Endothelial cell (in vitro differentiated cells): Measurements from ENCODE around the gene CHST6. TPM values are rescaled to one million over a fixed set of nuclear protein-coding genes. Genes with fewer than 3 reads are reported as not detected.

ENCODE experiments used
- DNase-seq: peaks from one replicate; pipeline ENCODE4 v3.0.0; 2021; ENCODE audit warnings: low spot score
- H3K27ac Mint-ChIP-seq: one replicate; pipeline ENCODE4 v1.8.0; 2021; ENCODE audit warnings: mixed read lengths, inconsistent platforms; ENCODE audit not compliant: unreplicated experiment
- H3K27me3 Mint-ChIP-seq: one replicate; pipeline ENCODE4 v1.8.0; 2021; ENCODE audit warnings: mild to moderate bottlenecking, moderate library complexity, mixed read lengths, inconsistent platforms; ENCODE audit not compliant: unreplicated experiment
- H3K36me3 Mint-ChIP-seq: one replicate; pipeline ENCODE4 v1.8.0; 2021; ENCODE audit warnings: mild to moderate bottlenecking, low read depth, mixed read lengths, inconsistent platforms; ENCODE audit not compliant: unreplicated experiment
- H3K4me1 Mint-ChIP-seq: one replicate; pipeline ENCODE4 v1.8.0; 2021; ENCODE audit warnings: mild to moderate bottlenecking, mixed read lengths, inconsistent platforms; ENCODE audit not compliant: unreplicated experiment
- H3K4me3 Mint-ChIP-seq: one replicate; pipeline ENCODE4 v1.8.0; 2021; ENCODE audit warnings: mild to moderate bottlenecking, mixed read lengths, inconsistent platforms; ENCODE audit not compliant: unreplicated experiment
- H3K9me3 Mint-ChIP-seq: one replicate; pipeline ENCODE4 v1.8.0; 2021; ENCODE audit warnings: mixed read lengths, inconsistent platforms; ENCODE audit not compliant: unreplicated experiment
- CTCF ChIP-seq: fragments of 200-600 bp; sonication (generic); IDR thresholded peaks from one replicate; pipeline ENCODE4 v1.5.0; 2021; ENCODE audit warnings: antibody characterized with exemption; ENCODE audit not compliant: unreplicated experiment
- total RNA-seq: library from RNA; stranded (reverse); fragmentation: NEBNext Ultra II Directional; extraction: Animal tissue kit (Norgen Biotek cat#: 25700); gene quantifications from one replicate; pipeline ENCODE4 v1.2.1, GENCODE V29; 2021; ENCODE audit not compliant: unreplicated experiment

The CHST6 gene
- total RNA-seq, 1 donor from 2014 or later: 5.3 TPM

- H3K4me3 Mint-ChIP-seq: no peak overlapping the region
- peaks cover 4% of the 10 kb centered on the region for H3K36me3 Mint-ChIP-seq
- no peak overlapping the region for H3K27ac Mint-ChIP-seq
- H3K27me3 Mint-ChIP-seq: peaks cover 1% of the 10 kb centered on the region
- no peaks in the 10 kb centered on the region for H3K4me1 Mint-ChIP-seq
- TF ChIP-seq CTCF: no peak
- DNase-seq: no peak
- no peaks in the 10 kb centered on the region for H3K9me3 Mint-ChIP-seq
These were observed 3.4 kb downstream of the CHST6 start for GRCh38 chr16:75491876-75492275.

DNA sequence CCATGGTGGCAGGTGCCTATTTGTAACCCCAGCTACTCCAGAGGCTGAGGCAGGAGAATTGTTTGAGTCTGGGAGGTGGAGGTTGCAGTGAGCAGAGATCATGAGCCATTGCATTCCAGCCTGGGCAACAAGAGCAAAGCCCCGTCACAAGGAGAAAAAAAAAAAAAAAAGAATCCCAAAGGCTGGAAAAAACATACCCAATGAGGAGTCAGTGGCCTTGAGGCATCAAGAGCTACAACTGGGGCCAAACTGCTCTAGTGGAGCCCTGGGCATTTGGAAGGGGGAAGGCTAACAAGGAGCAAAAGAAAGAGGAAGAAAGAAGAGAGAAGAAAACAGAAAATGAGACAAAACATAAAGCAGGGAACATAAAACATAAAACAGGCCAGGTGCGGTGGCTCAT lies 6.9 kb downstream of the CHST6 start:
- Mint-ChIP-seq H3K4me3 (no peak overlapping the region), H3K9me3 (no peaks in the 10 kb centered on the region), H3K4me1 (peaks cover 11% of the 10 kb centered on the region), H3K36me3 (peaks cover 4% of the 10 kb centered on the region), H3K27ac (no peak overlapping the region), H3K27me3 (peaks cover 2% of the 10 kb centered on the region)
- no peak for TF ChIP-seq CTCF
- DNase-seq: no peak

- no peak for DNase-seq
- no peak for TF ChIP-seq CTCF
- no peak overlapping the region for H3K27ac Mint-ChIP-seq
These were observed 8.4 kb downstream of the CHST6 start for GRCh38 chr16:75486676-75487313.

DNA sequence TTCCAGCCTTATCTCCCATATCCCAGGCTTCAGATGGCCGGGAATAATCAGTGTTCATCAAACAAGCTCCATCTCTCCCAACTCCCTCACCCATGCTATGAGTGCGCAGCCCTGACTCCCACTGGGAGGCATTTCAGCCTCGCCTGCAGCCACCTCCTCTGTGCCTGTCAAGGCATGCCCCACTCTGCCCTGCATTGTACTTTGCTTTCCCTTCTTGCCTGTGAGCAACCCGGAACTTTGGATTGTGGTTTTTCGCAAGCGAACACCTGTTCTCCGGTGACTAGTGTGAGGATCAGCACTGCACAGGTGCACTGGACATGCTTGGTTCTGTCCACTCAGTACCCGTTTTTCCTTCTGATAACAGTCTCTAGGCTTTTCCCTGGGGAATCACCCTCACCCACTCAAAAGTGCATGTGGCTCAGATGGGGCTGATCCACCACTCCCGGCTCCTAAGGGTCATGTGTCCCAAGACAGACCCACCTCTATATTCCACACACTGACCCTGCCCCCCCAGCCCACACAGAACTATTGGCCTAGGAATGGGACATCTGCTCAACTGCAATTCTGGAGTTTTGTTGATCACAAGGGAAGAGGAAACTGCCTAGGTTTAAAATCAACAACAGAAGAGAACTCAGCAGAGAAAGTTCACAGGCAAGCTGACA lies 9.1 kb downstream of the CHST6 start:
- TF ChIP-seq CTCF: no peak
- H3K4me3 Mint-ChIP-seq: no peak overlapping the region
- H3K27me3 Mint-ChIP-seq: peaks cover 2% of the 10 kb centered on the region
- H3K27ac Mint-ChIP-seq: no peak overlapping the region
- peaks cover 11% of the 10 kb centered on the region for H3K4me1 Mint-ChIP-seq
- no peaks in the 10 kb centered on the region for H3K9me3 Mint-ChIP-seq
- DNase-seq: no peak
- peaks cover 4% of the 10 kb centered on the region for H3K36me3 Mint-ChIP-seq

More at GRCh38 chr16:75486676-75487313, 8.4 kb downstream of the CHST6 start:
- H3K4me3 Mint-ChIP-seq: no peak overlapping the region
- H3K4me1 Mint-ChIP-seq: peaks cover 11% of the 10 kb centered on the region
- H3K27me3 Mint-ChIP-seq: peaks cover 2% of the 10 kb centered on the region
- no peaks in the 10 kb centered on the region for H3K9me3 Mint-ChIP-seq
- H3K36me3 Mint-ChIP-seq: peaks cover 4% of the 10 kb centered on the region
